ENCODE measurements around the gene FAM200C. TPM values are rescaled to one million over a fixed set of nuclear protein-coding genes. Genes with fewer than 3 reads are reported as not detected.

The FAM200C gene
- polyA plus RNA-seq, 4 donors: 0.27 to 4.9 (median 1.6) TPM

DNA sequence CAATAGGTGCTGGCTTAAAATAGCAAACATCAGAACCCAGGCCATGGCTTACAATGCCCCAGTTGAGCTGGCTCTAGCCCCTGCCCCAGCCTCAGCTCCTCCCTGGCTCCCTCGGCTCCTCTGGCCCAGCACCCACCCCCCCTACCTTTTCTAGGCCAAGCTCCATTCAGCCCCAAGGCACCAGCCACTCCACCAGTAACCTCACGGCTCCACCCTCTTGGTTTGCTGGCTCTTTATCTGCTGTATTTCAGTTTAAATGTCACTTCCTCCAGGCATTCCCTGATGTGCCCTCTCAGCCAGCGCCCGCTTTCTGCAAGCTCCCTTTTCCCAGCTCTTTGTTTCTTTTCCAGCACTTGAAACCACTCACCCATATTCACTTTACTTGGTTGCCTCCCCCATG lies 40.0 kb downstream of the FAM200C start:
- H3K27me3 ChIP-seq (ENCODE audit: control insufficient read depth in 3 of 3, insufficient read depth in 3 of 3, low read length in 3 of 3): no peaks in the 10 kb centered on the region
- FAIRE-seq: no peak
- H3K27ac ChIP-seq (ENCODE audit: low read depth in 1 of 3, low read length in 2 of 3): peak overlapping the region in 2 of 3 donors; percentile 13 to 40
- peaks cover 2 to 32% (median 7%) of the 10 kb centered on the region in 3 donors for H3K4me1 ChIP-seq (ENCODE audit: control insufficient read depth in 3 of 3, insufficient read depth in 2 of 3, low read depth in 1 of 3, low read length in 2 of 3)
- no peaks in the 10 kb centered on the region for H3K9me3 ChIP-seq (ENCODE audit: control insufficient read depth in 2 of 2, insufficient read depth in 1 of 2, low read depth in 1 of 2, low read length in 1 of 2)
- no peak overlapping the region for H3K4me3 ChIP-seq (ENCODE audit: low read depth in 1 of 3, low read length in 3 of 3)
- WGBS, 3 donors: 30 to 47% (median 42%) methylated on average over 4 of the region's 4 CpGs
- peaks cover 0 to 2% (median 0%) of the 10 kb centered on the region in 3 donors for H3K36me3 ChIP-seq (ENCODE audit: control insufficient read depth in 3 of 3, insufficient read depth in 2 of 3, low read depth in 1 of 3, low read length in 3 of 3)
- DNase-seq: peak; percentile 39 to 43

DNA sequence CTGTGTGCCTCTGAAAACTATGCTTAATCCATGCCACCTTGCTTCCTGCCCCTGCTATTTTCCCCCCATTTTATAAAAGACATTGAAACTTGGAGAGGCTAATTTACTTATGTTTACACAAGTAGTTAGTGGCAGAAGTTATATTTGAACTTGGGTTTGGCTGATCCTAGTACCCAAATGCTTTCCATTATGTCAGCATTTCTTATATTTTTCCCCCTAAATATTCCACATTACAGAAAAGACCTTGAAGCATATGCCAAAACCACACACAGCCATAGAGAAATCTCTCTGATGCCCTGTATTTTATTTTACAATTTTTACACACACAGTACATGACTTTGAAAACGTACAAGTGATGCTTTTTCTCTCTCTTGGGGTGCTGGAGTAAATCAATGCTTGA lies 40.6 kb downstream of the FAM200C start:
- Histone ChIP-seq H3K36me3 (ENCODE audit: control insufficient read depth in 3 of 3, insufficient read depth in 2 of 3, low read depth in 1 of 3, low read length in 3 of 3) (peaks cover 0 to 4% (median 0%) of the 10 kb centered on the region in 3 donors), H3K4me1 (ENCODE audit: control insufficient read depth in 3 of 3, insufficient read depth in 2 of 3, low read depth in 1 of 3, low read length in 2 of 3) (peaks cover 2 to 32% (median 7%) of the 10 kb centered on the region in 3 donors), H3K9me3 (ENCODE audit: control insufficient read depth in 2 of 2, insufficient read depth in 1 of 2, low read depth in 1 of 2, low read length in 1 of 2) (no peaks in the 10 kb centered on the region), H3K4me3 (ENCODE audit: low read depth in 1 of 3, low read length in 3 of 3) (no peak overlapping the region), H3K27ac (ENCODE audit: low read depth in 1 of 3, low read length in 2 of 3) (peak overlapping the region in 1 of 3 donors; percentile 13), H3K27me3 (ENCODE audit: control insufficient read depth in 3 of 3, insufficient read depth in 3 of 3, low read length in 3 of 3) (no peaks in the 10 kb centered on the region)
- FAIRE-seq (no peak), DNase-seq (no peak)
- 0 to 34% (median 0%) methylated on average over 1 of the region's 1 CpG for WGBS, 3 donors

DNA sequence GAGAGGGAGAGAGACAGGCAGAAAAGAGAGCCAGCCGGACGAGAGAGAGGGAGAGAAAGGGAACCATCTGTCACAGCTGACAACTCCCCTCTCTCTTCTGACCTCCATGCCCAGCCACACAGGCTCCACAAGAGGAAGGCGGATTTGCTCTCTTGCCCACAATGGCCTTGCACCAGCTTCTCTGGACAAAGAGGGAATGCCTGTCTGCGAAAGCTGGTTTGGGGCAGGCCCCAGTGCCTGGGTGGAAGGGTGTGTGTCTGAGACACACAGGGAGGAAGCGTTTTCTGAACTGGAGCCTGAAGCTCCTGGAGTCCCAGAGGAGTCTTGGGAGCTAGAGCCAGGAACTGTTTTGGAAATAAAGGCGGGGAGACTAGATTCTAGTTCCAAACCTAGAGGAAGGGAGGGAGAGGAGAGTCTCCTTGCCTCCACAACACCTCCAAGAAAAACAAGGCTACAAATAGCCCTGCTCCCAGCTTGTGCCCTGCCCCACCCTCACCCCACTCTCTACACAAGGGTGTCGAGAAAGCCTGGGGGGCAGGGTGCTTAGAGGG lies 41.9 kb downstream of the FAM200C start:
- DNase-seq (no peak), FAIRE-seq (no peak)
- Histone ChIP-seq H3K4me1 (ENCODE audit: control insufficient read depth in 3 of 3, insufficient read depth in 2 of 3, low read depth in 1 of 3, low read length in 2 of 3) (peaks cover 2 to 25% (median 7%) of the 10 kb centered on the region in 3 donors), H3K9me3 (ENCODE audit: control insufficient read depth in 2 of 2, insufficient read depth in 1 of 2, low read depth in 1 of 2, low read length in 1 of 2) (no peaks in the 10 kb centered on the region), H3K27me3 (ENCODE audit: control insufficient read depth in 3 of 3, insufficient read depth in 3 of 3, low read length in 3 of 3) (no peaks in the 10 kb centered on the region), H3K4me3 (ENCODE audit: low read depth in 1 of 3, low read length in 3 of 3) (no peak overlapping the region), H3K27ac (ENCODE audit: low read depth in 1 of 3, low read length in 2 of 3) (peak overlapping the region in 1 of 3 donors; percentile 32), H3K36me3 (ENCODE audit: control insufficient read depth in 3 of 3, insufficient read depth in 2 of 3, low read depth in 1 of 3, low read length in 3 of 3) (peaks cover 0 to 7% (median 0%) of the 10 kb centered on the region in 3 donors)
- 51 to 84% (median 79%) methylated on average over 6 to 7 of the region's 7 CpGs for WGBS, 3 donors

DNA sequence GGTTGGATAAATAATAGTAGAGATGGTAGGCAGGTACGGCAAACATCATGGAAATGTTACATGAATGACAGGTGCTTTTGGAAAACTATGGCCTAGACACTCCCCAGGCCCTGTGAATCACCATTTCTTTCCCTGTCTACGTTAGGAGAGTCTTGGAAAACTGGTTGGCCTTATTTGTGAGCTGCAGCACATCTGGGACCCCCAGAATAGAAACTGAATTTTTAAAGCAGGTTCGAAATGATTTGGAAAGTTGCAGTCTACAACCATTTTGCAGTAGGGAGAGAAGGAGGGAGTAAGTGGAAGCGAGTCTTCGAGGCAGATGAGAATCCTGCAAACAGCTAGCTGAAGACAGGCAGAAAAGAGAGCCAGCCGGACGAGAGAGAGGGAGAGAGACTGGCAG lies 42.5 kb downstream of the FAM200C start:
- no peak for FAIRE-seq
- Histone ChIP-seq H3K4me3 (ENCODE audit: low read depth in 1 of 3, low read length in 3 of 3) (no peak overlapping the region), H3K36me3 (ENCODE audit: control insufficient read depth in 3 of 3, insufficient read depth in 2 of 3, low read depth in 1 of 3, low read length in 3 of 3) (peaks cover 0 to 7% (median 0%) of the 10 kb centered on the region in 3 donors), H3K27me3 (ENCODE audit: control insufficient read depth in 3 of 3, insufficient read depth in 3 of 3, low read length in 3 of 3) (no peaks in the 10 kb centered on the region), H3K9me3 (ENCODE audit: control insufficient read depth in 2 of 2, insufficient read depth in 1 of 2, low read depth in 1 of 2, low read length in 1 of 2) (no peaks in the 10 kb centered on the region), H3K27ac (ENCODE audit: low read depth in 1 of 3, low read length in 2 of 3) (peak overlapping the region in 1 of 3 donors; percentile 34), H3K4me1 (ENCODE audit: control insufficient read depth in 3 of 3, insufficient read depth in 2 of 3, low read depth in 1 of 3, low read length in 2 of 3) (peaks cover 2 to 24% (median 7%) of the 10 kb centered on the region in 3 donors)
- WGBS, 3 donors: 66 to 88% (median 78%) methylated on average over 7 of the region's 7 CpGs
- DNase-seq: no peak

DNA sequence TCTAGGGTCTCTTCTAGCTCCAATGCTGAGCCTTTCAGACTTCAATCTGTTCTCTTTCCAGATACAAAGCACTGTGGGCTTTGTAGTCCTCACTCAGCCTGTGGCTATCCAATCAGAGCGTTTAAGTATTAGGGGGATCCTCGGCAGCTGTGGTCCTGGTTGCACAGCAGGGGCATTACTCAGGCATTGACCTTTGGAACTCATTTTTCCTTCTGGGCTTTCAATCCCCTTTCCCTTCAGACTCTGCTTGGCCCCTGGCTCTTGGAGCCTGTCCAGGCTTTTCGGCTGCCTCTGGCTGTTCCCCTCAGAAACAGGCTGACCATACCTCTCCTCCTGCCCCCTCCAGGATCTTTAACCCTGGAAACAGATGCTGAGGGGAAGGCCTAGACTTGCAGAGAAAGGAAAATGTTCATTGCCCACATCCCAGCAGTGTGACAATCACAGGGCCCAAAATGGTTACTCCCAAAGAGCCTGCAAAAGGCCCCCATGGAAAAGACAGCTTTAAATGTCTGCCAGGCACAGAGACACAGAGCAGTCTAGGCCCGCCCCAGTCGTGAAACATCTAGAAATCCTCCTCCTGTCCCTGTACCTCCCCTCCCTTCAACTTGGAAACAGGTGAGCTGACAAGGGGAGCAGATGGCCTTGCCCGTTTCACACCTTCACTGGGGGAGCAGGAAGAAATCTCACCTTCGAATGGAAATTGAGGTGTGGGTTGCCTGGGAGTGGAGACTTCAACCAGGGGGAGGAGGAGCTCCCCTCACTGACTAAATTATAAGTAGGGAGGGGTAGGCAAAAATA lies 43.1 kb downstream of the FAM200C start:
- FAIRE-seq: no peak
- Histone ChIP-seq H3K27ac (ENCODE audit: low read depth in 1 of 3, low read length in 2 of 3) (peak overlapping the region in 1 of 3 donors; percentile 34), H3K27me3 (ENCODE audit: control insufficient read depth in 3 of 3, insufficient read depth in 3 of 3, low read length in 3 of 3) (no peaks in the 10 kb centered on the region), H3K4me1 (ENCODE audit: control insufficient read depth in 3 of 3, insufficient read depth in 2 of 3, low read depth in 1 of 3, low read length in 2 of 3) (peaks cover 2 to 24% (median 7%) of the 10 kb centered on the region in 3 donors), H3K4me3 (ENCODE audit: low read depth in 1 of 3, low read length in 3 of 3) (no peak overlapping the region), H3K9me3 (ENCODE audit: control insufficient read depth in 2 of 2, insufficient read depth in 1 of 2, low read depth in 1 of 2, low read length in 1 of 2) (no peaks in the 10 kb centered on the region), H3K36me3 (ENCODE audit: control insufficient read depth in 3 of 3, insufficient read depth in 2 of 3, low read depth in 1 of 3, low read length in 3 of 3) (peaks cover 0 to 7% (median 0%) of the 10 kb centered on the region in 3 donors)
- peak in 1 of 2 donors; percentile 52 for DNase-seq
- 37 to 53% (median 40%) methylated on average over 7 of the region's 7 CpGs for WGBS, 3 donors

DNA sequence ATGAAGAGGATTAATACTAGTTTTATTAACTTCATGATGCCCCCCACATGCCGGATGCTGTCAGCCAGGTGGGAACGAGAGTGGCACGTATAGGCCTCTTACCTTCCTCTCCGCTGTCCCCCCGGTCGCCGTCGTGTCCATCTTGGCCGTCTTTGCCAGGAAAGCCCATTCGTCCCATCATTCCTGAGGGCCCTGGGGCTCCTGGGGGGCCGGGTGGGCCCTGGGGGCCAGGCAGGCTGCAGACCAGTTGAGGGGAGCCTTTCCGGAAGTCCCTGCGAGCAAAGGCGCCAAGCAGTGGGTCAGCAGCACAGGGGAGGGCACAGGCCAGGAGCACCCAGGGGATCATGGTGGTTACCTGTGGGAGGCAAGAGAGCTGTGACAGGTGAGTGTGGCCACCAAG lies 45.2 kb downstream of the FAM200C start:
- Histone ChIP-seq H3K4me3 (ENCODE audit: low read depth in 1 of 3, low read length in 3 of 3) (no peak overlapping the region), H3K4me1 (ENCODE audit: control insufficient read depth in 3 of 3, insufficient read depth in 2 of 3, low read depth in 1 of 3, low read length in 2 of 3) (peaks cover 2 to 15% (median 5%) of the 10 kb centered on the region in 3 donors), H3K27me3 (ENCODE audit: control insufficient read depth in 3 of 3, insufficient read depth in 3 of 3, low read length in 3 of 3) (no peaks in the 10 kb centered on the region), H3K27ac (ENCODE audit: low read depth in 1 of 3, low read length in 2 of 3) (no peak overlapping the region), H3K9me3 (ENCODE audit: control insufficient read depth in 2 of 2, insufficient read depth in 1 of 2, low read depth in 1 of 2, low read length in 1 of 2) (no peaks in the 10 kb centered on the region), H3K36me3 (ENCODE audit: control insufficient read depth in 3 of 3, insufficient read depth in 2 of 3, low read depth in 1 of 3, low read length in 3 of 3) (peaks cover 0 to 7% (median 0%) of the 10 kb centered on the region in 3 donors)
- WGBS, 3 donors: 86 to 94% (median 92%) methylated on average over 14 of the region's 14 CpGs
- DNase-seq (no peak), FAIRE-seq (no peak)

DNA sequence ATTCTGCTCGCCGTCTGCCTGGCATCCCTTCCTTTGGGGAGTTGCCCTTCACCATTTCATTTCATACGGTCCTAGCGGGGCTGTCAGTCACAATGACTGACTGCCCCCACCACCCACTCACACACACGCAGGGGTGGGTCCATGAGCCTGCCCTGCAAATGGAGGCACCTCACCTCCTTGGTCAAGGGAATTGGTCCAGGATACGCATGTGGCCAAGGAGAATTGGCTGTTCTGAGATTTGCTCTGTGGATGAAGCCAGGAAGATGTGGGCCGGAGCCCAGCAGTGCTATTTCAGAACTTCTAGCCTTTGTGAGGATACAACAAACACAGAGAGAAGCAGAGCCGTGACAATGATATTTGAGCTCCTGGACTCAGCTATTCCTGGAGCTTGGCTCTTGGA lies 46.5 kb downstream of the FAM200C start:
- Histone ChIP-seq H3K27ac (ENCODE audit: low read depth in 1 of 3, low read length in 2 of 3) (no peak overlapping the region), H3K36me3 (ENCODE audit: control insufficient read depth in 3 of 3, insufficient read depth in 2 of 3, low read depth in 1 of 3, low read length in 3 of 3) (peaks cover 0 to 7% (median 0%) of the 10 kb centered on the region in 3 donors), H3K4me1 (ENCODE audit: control insufficient read depth in 3 of 3, insufficient read depth in 2 of 3, low read depth in 1 of 3, low read length in 2 of 3) (peaks cover 0 to 9% (median 2%) of the 10 kb centered on the region in 3 donors), H3K4me3 (ENCODE audit: low read depth in 1 of 3, low read length in 3 of 3) (no peak overlapping the region), H3K27me3 (ENCODE audit: control insufficient read depth in 3 of 3, insufficient read depth in 3 of 3, low read length in 3 of 3) (no peaks in the 10 kb centered on the region), H3K9me3 (ENCODE audit: control insufficient read depth in 2 of 2, insufficient read depth in 1 of 2, low read depth in 1 of 2, low read length in 1 of 2) (no peaks in the 10 kb centered on the region)
- 86 to 93% (median 92%) methylated on average over 8 of the region's 8 CpGs for WGBS, 3 donors
- FAIRE-seq (no peak), DNase-seq (no peak)

DNA sequence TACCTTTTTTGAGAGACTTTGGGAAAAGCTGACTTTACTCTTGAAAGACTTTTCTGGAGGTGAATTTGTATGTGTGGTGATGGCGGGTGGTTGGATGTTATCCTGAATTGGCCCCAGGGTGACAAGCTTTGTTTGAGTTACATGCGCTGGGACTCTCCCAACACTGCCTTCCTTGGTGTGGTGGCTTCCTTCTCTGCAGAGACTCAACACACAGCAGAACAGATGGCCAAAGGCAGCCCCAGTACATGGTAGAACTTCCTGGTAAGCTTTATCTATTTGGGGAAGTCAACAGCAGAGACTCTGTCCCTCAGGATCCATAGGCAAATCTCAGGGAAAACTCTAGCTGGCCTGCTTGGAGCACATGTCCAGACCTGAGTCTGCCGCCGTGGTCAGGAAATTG lies 47.5 kb downstream of the FAM200C start:
- peaks cover 0 to 7% (median 0%) of the 10 kb centered on the region in 3 donors for H3K36me3 ChIP-seq (ENCODE audit: control insufficient read depth in 3 of 3, insufficient read depth in 2 of 3, low read depth in 1 of 3, low read length in 3 of 3)
- FAIRE-seq (no peak), DNase-seq (no peak)
- H3K27me3 ChIP-seq (ENCODE audit: control insufficient read depth in 3 of 3, insufficient read depth in 3 of 3, low read length in 3 of 3): no peaks in the 10 kb centered on the region
- no peak overlapping the region for H3K27ac ChIP-seq (ENCODE audit: low read depth in 1 of 3, low read length in 2 of 3)
- 92 to 96% (median 93%) methylated on average over 4 of the region's 4 CpGs for WGBS, 3 donors
- no peak overlapping the region for H3K4me3 ChIP-seq (ENCODE audit: low read depth in 1 of 3, low read length in 3 of 3)
- peaks cover 0 to 9% (median 2%) of the 10 kb centered on the region in 3 donors for H3K4me1 ChIP-seq (ENCODE audit: control insufficient read depth in 3 of 3, insufficient read depth in 2 of 3, low read depth in 1 of 3, low read length in 2 of 3)
- H3K9me3 ChIP-seq (ENCODE audit: control insufficient read depth in 2 of 2, insufficient read depth in 1 of 2, low read depth in 1 of 2, low read length in 1 of 2): no peaks in the 10 kb centered on the region
